Mesenchymal stem cell (in vitro differentiated cells and primary cell): ENCODE data around the gene CAMK1D.

Experiments used
- DNase-seq: peaks from one replicate; pipeline ENCODE4 v3.0.0-alpha.2; 2013
- H2AFZ ChIP-seq: one replicate; pipeline ENCODE4 v1.6.1; 2013; ENCODE audit warnings: low read depth, mild to moderate bottlenecking, control low read depth, inconsistent platforms, low read length, moderate library complexity
- H2AK5ac ChIP-seq: 2 replicates; pipeline ENCODE4 v1.6.1; 2013; ENCODE audit warnings: low read length, moderate library complexity, mild to moderate bottlenecking, inconsistent platforms; ENCODE audit not compliant: severe bottlenecking
- H2BK120ac ChIP-seq: one replicate; pipeline ENCODE4 v1.6.1; 2013; ENCODE audit warnings: low read depth, mild to moderate bottlenecking, inconsistent platforms, low read length, moderate library complexity
- H2BK12ac ChIP-seq, 2 experiments: one replicate each; pipeline ENCODE4 v1.6.1; 2013; ENCODE audit warnings: inconsistent platforms in 2 of 2, low read length in 2 of 2, mild to moderate bottlenecking in 2 of 2, moderate library complexity in 2 of 2, control low read depth in 1 of 2
- H2BK15ac ChIP-seq: one replicate; pipeline ENCODE4 v1.6.1; 2013; ENCODE audit warnings: mild to moderate bottlenecking, low read depth, inconsistent platforms; ENCODE audit not compliant: poor library complexity, severe bottlenecking
- H2BK5ac ChIP-seq: 2 replicates; pipeline ENCODE4 v1.6.1; 2013; ENCODE audit warnings: low read depth, mild to moderate bottlenecking, low read length, control low read depth, inconsistent platforms; ENCODE audit not compliant: poor library complexity, severe bottlenecking
- H3K14ac ChIP-seq, 2 experiments: one replicate each; pipeline ENCODE4 v1.6.1; 2013; ENCODE audit warnings: inconsistent platforms in 2 of 2, low read length in 2 of 2, control low read depth in 1 of 2, mild to moderate bottlenecking in 1 of 2, moderate library complexity in 1 of 2
- H3K18ac ChIP-seq, 2 experiments: one replicate each; pipeline ENCODE4 v1.6.1; 2013; ENCODE audit warnings: inconsistent platforms in 2 of 2, low read length in 2 of 2, control low read depth in 1 of 2, low read depth in 1 of 2, mild to moderate bottlenecking in 1 of 2
- H3K23ac ChIP-seq, 2 experiments: one replicate each; pipeline ENCODE4 v1.6.1; 2013; ENCODE audit warnings: inconsistent platforms in 2 of 2, low read length in 2 of 2, mild to moderate bottlenecking in 2 of 2, moderate library complexity in 2 of 2, control low read depth in 1 of 2
- H3K27ac ChIP-seq: 2 replicates; pipeline ENCODE4 v1.5.1; 2013; ENCODE audit warnings: mild to moderate bottlenecking, moderate library complexity, low read length, control low read depth, inconsistent platforms; ENCODE audit not compliant: poor library complexity, severe bottlenecking
- H3K27me3 ChIP-seq, 2 experiments: 2 replicates each; pipeline versions ENCODE4 v1.6.1 to v1.7.0; 2013; ENCODE audit warnings: low read length in 2 of 2, mild to moderate bottlenecking in 2 of 2, moderate library complexity in 2 of 2, control low read depth in 1 of 2, inconsistent platforms in 1 of 2; ENCODE audit not compliant: control insufficient read depth in 1 of 2, insufficient read depth in 1 of 2
- H3K36me3 ChIP-seq, 2 experiments: 2 replicates each; pipeline versions ENCODE4 v1.6.1 to v1.7.0; 2013; ENCODE audit warnings: low read length in 2 of 2, control low read depth in 1 of 2, inconsistent platforms in 1 of 2, low read depth in 1 of 2, mild to moderate bottlenecking in 1 of 2; ENCODE audit not compliant: insufficient read depth in 2 of 2, control insufficient read depth in 1 of 2
- H3K4ac ChIP-seq, 2 experiments: one replicate each; pipeline ENCODE4 v1.6.1; 2013; ENCODE audit warnings: inconsistent platforms in 2 of 2, low read length in 2 of 2, mild to moderate bottlenecking in 2 of 2, moderate library complexity in 2 of 2, control low read depth in 1 of 2, low read depth in 1 of 2
- H3K4me1 ChIP-seq: 2 replicates; pipeline ENCODE4 v1.6.1; 2013; ENCODE audit warnings: low read depth, low read length, control low read depth; ENCODE audit not compliant: control insufficient read depth, insufficient read depth
- H3K4me2 ChIP-seq: 2 replicates; pipeline ENCODE4 v1.6.1; 2013; ENCODE audit warnings: low read length, mild to moderate bottlenecking, inconsistent platforms; ENCODE audit not compliant: poor library complexity, severe bottlenecking
- H3K4me3 ChIP-seq, 2 experiments: 2 replicates each; pipeline versions ENCODE4 v1.5.1 to v1.7.0; 2013; ENCODE audit warnings: low read length in 2 of 2, mild to moderate bottlenecking in 2 of 2, control low read depth in 1 of 2, low read depth in 1 of 2; ENCODE audit not compliant: insufficient read depth in 1 of 2
- H3K79me1 ChIP-seq: replicated peaks from 2 replicates; pipeline ENCODE4 v1.6.1; 2013; ENCODE audit warnings: mild to moderate bottlenecking, control low read depth, low read length, inconsistent platforms; ENCODE audit not compliant: poor library complexity, severe bottlenecking
- H3K9ac ChIP-seq: 2 replicates; pipeline ENCODE4 v1.7.0; 2013; ENCODE audit warnings: mild to moderate bottlenecking, low read length, moderate library complexity
- H3K9me3 ChIP-seq: 2 replicates; pipeline ENCODE4 v1.7.0; 2013; ENCODE audit warnings: mild to moderate bottlenecking, low read length; ENCODE audit not compliant: control insufficient read depth
- H4K8ac ChIP-seq: one replicate; pipeline ENCODE4 v1.6.1; 2013; ENCODE audit warnings: inconsistent platforms, mild to moderate bottlenecking, low read length, moderate library complexity
- H4K91ac ChIP-seq: one replicate; pipeline ENCODE4 v1.6.1; 2013; ENCODE audit warnings: mild to moderate bottlenecking, low read length, inconsistent platforms
- WGBS: methylation state at CpG from one replicate; pipeline ENCODE4 v1.1.7; 2013; ENCODE audit warnings: mixed read lengths; 5-methylcytosine and 5-hydroxymethylcytosine counted together

The CAMK1D gene

GRCh38 chr10:12397941-12398340 lies 48.6 kb downstream of the CAMK1D start:
- no peaks in the 10 kb centered on the region for H3K36me3 ChIP-seq
- no peak overlapping the region for H2AK5ac ChIP-seq
- no peak overlapping the region for H3K27ac ChIP-seq
- no peak overlapping the region for H3K23ac ChIP-seq
- H3K4me2 ChIP-seq, result no peak overlapping the region
- no peak overlapping the region for H3K4me3 ChIP-seq
- H3K18ac ChIP-seq, result no peak overlapping the region
- H4K8ac ChIP-seq, result no peak overlapping the region
- H4K91ac ChIP-seq, result no peak overlapping the region
- H2BK120ac ChIP-seq, result no peak overlapping the region
- H3K27me3 ChIP-seq, result no peaks in the 10 kb centered on the region
- H3K9me3 ChIP-seq, result no peaks in the 10 kb centered on the region
- H3K4me1 ChIP-seq, result peaks cover 22% of the 10 kb centered on the region
- H2BK5ac ChIP-seq, result no peak overlapping the region
- H3K79me1 ChIP-seq, result peaks cover 50% of the 10 kb centered on the region
- H3K14ac ChIP-seq, result no peak overlapping the region
- DNase-seq, result no peak
- H3K4ac ChIP-seq, result no peak overlapping the region
- H2BK12ac ChIP-seq, result no peak overlapping the region
- no peak overlapping the region for H2BK15ac ChIP-seq
- H3K9ac ChIP-seq, result no peak overlapping the region
- no peak overlapping the region for H2AFZ ChIP-seq
- no CpG with 5 or more reads among the region's 2 CpGs for WGBS

DNA sequence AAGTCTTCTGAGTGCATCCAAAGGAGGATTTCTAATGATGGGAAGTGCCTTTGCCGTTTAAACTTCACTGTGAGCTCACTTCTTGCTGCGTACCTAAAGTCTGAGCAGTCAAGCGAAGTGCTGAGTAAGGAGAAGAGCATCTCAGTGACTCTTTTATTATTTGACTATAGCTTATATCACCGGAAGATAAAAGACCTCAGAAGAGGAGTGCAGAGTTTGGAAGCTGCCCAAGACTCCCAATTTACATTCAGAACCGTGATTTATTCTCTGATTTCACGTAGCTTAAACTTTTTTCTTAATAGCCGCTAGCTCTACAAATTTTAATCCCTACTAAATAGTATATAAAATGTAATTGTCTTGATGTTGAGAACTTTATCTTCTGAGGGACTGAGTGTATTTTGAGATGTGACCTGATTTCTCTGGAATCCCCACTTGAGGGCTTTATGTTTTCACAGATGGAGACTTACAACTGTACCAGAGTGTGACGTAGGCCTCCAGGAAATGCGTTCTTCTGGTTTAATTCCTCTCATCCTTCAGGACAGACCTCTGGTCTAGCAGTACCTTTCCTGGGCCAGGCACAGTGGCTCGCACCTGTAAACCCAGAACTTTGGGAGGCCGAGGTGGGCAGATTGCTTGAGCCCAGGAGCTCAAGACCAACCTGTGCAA lies 51.1 kb downstream of the CAMK1D start:
- no peaks in the 10 kb centered on the region for H3K27me3 ChIP-seq
- peak overlapping the region; percentile 91 for H3K27ac ChIP-seq
- H2BK5ac ChIP-seq, result peak overlapping the region; percentile 53
- peaks cover 36% of the 10 kb centered on the region for H3K79me1 ChIP-seq
- peak overlapping the region; percentile 45 for H3K4me2 ChIP-seq
- no peak overlapping the region for H3K14ac ChIP-seq
- no peak overlapping the region for H4K8ac ChIP-seq
- no peak overlapping the region for H2BK120ac ChIP-seq
- H2BK15ac ChIP-seq, result no peak overlapping the region
- peak overlapping the region; percentile 69 for H2AK5ac ChIP-seq
- DNase-seq, result no peak
- H3K18ac ChIP-seq, result no peak overlapping the region
- no peak overlapping the region for H2BK12ac ChIP-seq
- H3K36me3 ChIP-seq, result peaks cover 0 to 3% of the 10 kb centered on the region in 2 experiments
- no peak overlapping the region for H3K4me3 ChIP-seq
- no peak overlapping the region for H3K4ac ChIP-seq
- H3K4me1 ChIP-seq, result peaks cover 19% of the 10 kb centered on the region
- 87% methylated on average over 9 of the region's 11 CpGs for WGBS
- H3K23ac ChIP-seq, result no peak overlapping the region
- no peaks in the 10 kb centered on the region for H3K9me3 ChIP-seq
- H2AFZ ChIP-seq, result no peak overlapping the region
- H4K91ac ChIP-seq, result no peak overlapping the region
- no peak overlapping the region for H3K9ac ChIP-seq

DNA sequence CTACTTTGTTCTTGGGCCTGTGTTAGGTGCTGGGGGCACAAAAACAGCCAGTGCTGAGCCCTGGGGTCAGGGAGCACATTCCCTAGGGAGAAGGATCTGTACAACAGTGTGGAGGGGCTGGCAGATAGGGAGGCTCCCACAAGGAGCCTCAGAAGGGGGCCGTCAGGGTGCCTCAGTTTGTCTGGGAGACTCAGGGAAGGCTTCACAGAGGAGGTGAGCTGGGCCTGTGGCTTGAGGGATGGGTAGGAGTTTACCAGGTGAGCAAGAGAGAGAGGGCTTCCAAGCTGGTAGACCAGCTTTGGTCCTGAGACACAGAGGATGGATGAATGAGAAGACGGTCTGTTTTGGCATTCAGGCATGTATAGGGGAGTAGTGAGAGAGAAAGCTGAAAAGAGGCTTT lies 52.1 kb downstream of the CAMK1D start:
- peak overlapping the region; percentile 49 for H3K27ac ChIP-seq
- H2BK120ac ChIP-seq, result no peak overlapping the region
- peak overlapping the region in 1 of 2 experiments; percentile 61 for H3K23ac ChIP-seq
- peaks cover 0 to 3% of the 10 kb centered on the region in 2 experiments for H3K36me3 ChIP-seq
- peaks cover 31% of the 10 kb centered on the region for H3K79me1 ChIP-seq
- H2BK5ac ChIP-seq, result peak overlapping the region; percentile 33
- no peaks in the 10 kb centered on the region for H3K9me3 ChIP-seq
- no peak overlapping the region for H3K14ac ChIP-seq
- peak overlapping the region; percentile 81 for H2AK5ac ChIP-seq
- no peak overlapping the region for H3K9ac ChIP-seq
- no peak overlapping the region for H4K91ac ChIP-seq
- H3K4me2 ChIP-seq, result no peak overlapping the region
- H2BK12ac ChIP-seq, result no peak overlapping the region
- H3K18ac ChIP-seq, result peak overlapping the region in 1 of 2 experiments; percentile 19
- WGBS, result 90% methylated on average over 2 of the region's 2 CpGs
- no peak overlapping the region for H3K4ac ChIP-seq
- no peak overlapping the region for H3K4me3 ChIP-seq
- H2AFZ ChIP-seq, result no peak overlapping the region
- H4K8ac ChIP-seq, result no peak overlapping the region
- no peak overlapping the region for H2BK15ac ChIP-seq
- no peaks in the 10 kb centered on the region for H3K27me3 ChIP-seq
- H3K4me1 ChIP-seq, result peaks cover 19% of the 10 kb centered on the region
- DNase-seq, result no peak

GRCh38 chr10:12403119-12403518 lies 53.8 kb downstream of the CAMK1D start:
- Histone ChIP-seq H3K79me1 (peaks cover 32% of the 10 kb centered on the region), H3K36me3 (peaks cover 0 to 8% of the 10 kb centered on the region in 2 experiments), H3K27ac (no peak overlapping the region), H4K8ac (no peak overlapping the region), H3K4ac (no peak overlapping the region), H3K27me3 (no peaks in the 10 kb centered on the region), H2BK12ac (no peak overlapping the region), H2BK15ac (no peak overlapping the region), H2BK120ac (no peak overlapping the region), H3K4me3 (no peak overlapping the region), H3K14ac (no peak overlapping the region), H3K4me1 (peaks cover 13% of the 10 kb centered on the region), H3K9ac (no peak overlapping the region), H3K18ac (no peak overlapping the region), H2AK5ac (no peak overlapping the region), H3K9me3 (no peaks in the 10 kb centered on the region), H3K23ac (no peak overlapping the region), H2AFZ (no peak overlapping the region), H3K4me2 (no peak overlapping the region), H4K91ac (no peak overlapping the region), H2BK5ac (no peak overlapping the region)
- 90% methylated on average over 9 of the region's 9 CpGs for WGBS
- DNase-seq, result no peak
